DOHH2 (cell line): ENCODE measurements around the gene GALNT15.

Experiments
- CTCF ChIP-seq: fragments of 200-600 bp; sonication (generic); IDR thresholded peaks from one replicate; pipeline ENCODE4 v1.5.1; 2014; ENCODE audit warnings: antibody characterized with exemption, mild to moderate bottlenecking, low read depth, low read length; ENCODE audit not compliant: poor library complexity, severe bottlenecking
- EZH2phosphoT487 ChIP-seq: fragments of 200-600 bp; sonication (generic); IDR thresholded peaks from 2 replicates; pipeline ENCODE4 v1.6.1; 2017; ENCODE audit warnings: borderline replicate concordance, mild to moderate bottlenecking, antibody characterized with exemption, low read length, moderate library complexity, mixed read lengths

- TF ChIP-seq CTCF = no peak
- no peak for TF ChIP-seq EZH2phosphoT487
These were observed 6.9 kb downstream of the GALNT15 start for GRCh38 chr3:16181361-16181760.
